AG04450 (cell line): ENCODE data around the gene CSTPP1. TPM values are rescaled to one million over a fixed set of nuclear protein-coding genes. Genes with fewer than 3 reads are reported as not detected.

Experiments
- CTCF ChIA-PET: fragments of 300-600, 350-600 bp; formaldehyde crosslinking; extraction: SDS; loops from one replicate; lab custom pipeline; 2022; ENCODE audit warnings: antibody characterized with exemption, inconsistent platforms; lab: Charles Lee
- POLR2A ChIA-PET: fragments of 350-600 bp; formaldehyde crosslinking; extraction: SDS; loops from one replicate; lab custom pipeline; 2021; ENCODE audit warnings: antibody characterized with exemption, inconsistent platforms; lab: Yijun Ruan, JAX
- DNase-seq: peaks from one replicate; pipeline ENCODE4 v3.0.0-alpha.2; 2011; ENCODE audit warnings: low read depth, low spot score
- H3K27ac ChIP-seq: one replicate; pipeline ENCODE4 v1.5.1; 2012; ENCODE audit warnings: low read depth, low read length, control low read depth
- H3K27me3 ChIP-seq: one replicate; pipeline ENCODE4 v1.6.0; 2012; ENCODE audit warnings: low read length; ENCODE audit not compliant: control insufficient read depth, insufficient read depth
- H3K4me3 ChIP-seq: 2 replicates; pipeline ENCODE4 v1.5.1; 2011; ENCODE audit warnings: mild to moderate bottlenecking, low read depth, low read length, control low read depth
- H3K9me3 ChIP-seq: 2 replicates; pipeline ENCODE4 v1.5.1; 2012; ENCODE audit warnings: low read length; ENCODE audit not compliant: control insufficient read depth, insufficient read depth
- polyA plus RNA-seq: library from polyadenylated mRNA; depleted of rRNA; stranded (reverse); fragments of >200 nt; gene quantifications from 2 replicates; pipeline ENCODE4 v1.2.3, GENCODE V29; 2011
- TF ChIP-seq, protein P1 (sequence below): IDR thresholded peaks from 2 replicates; pipeline ENCODE4 v1.5.1; 2011; ENCODE audit warnings: low read depth, low read length, control low read depth, inconsistent platforms

Gene CSTPP1
- polyA plus RNA-seq, 1 experiment = 30.2 TPM

DNA sequence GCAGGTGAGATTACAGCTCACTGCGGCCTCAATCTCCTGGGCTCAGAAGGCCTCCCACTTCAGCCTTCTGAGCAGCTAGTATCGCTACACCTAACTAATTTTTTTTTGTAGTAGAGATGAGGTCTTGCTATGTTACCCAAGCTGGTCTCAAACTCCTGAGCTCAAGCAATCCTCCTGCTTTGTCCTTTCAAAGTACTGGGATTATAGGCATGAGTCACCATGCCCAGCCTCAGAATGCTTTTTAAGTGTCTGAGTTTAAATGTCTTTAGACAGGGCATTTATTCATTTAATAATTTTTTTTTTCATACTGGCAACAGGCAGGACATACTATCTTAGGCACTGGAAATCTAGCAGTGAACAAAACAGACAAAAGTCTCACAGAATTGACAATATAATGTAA, 45.9 kb upstream of the CSTPP1 start:
- POLR2A ChIA-PET = no interaction called here

DNA sequence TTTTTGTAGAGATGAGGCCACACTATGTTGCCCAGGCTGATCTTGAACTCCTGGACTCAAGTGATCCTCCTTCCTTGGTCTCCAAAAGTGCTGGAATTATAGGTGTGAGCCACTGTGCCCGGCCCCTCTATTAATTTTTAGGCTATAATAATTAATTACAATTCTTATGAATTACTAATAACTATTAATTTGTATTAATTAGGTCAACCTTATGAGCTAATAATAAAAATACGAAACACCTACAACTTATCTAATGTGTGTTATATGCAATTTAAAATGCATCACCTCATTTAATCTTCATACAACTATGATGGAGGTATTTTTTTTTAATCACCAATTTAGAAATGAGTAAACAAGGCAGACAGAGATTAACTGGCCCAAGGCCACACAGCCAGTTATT, 44.5 kb upstream of the CSTPP1 start:
- ChIA-PET POLR2A (no interaction called here), CTCF (interaction anchor here (0.6 to 7.4 kb wide), 5 partner anchors 12 to 269 kb away, joined by 3 to 73 read pairs (median 4); no protein-coding TSS in a partner anchor)
- TF ChIP-seq, protein P1, sequence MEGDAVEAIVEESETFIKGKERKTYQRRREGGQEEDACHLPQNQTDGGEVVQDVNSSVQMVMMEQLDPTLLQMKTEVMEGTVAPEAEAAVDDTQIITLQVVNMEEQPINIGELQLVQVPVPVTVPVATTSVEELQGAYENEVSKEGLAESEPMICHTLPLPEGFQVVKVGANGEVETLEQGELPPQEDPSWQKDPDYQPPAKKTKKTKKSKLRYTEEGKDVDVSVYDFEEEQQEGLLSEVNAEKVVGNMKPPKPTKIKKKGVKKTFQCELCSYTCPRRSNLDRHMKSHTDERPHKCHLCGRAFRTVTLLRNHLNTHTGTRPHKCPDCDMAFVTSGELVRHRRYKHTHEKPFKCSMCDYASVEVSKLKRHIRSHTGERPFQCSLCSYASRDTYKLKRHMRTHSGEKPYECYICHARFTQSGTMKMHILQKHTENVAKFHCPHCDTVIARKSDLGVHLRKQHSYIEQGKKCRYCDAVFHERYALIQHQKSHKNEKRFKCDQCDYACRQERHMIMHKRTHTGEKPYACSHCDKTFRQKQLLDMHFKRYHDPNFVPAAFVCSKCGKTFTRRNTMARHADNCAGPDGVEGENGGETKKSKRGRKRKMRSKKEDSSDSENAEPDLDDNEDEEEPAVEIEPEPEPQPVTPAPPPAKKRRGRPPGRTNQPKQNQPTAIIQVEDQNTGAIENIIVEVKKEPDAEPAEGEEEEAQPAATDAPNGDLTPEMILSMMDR = no peak
- no peak overlapping the region for H3K27ac ChIP-seq
- H3K27me3 ChIP-seq = no peaks in the 10 kb centered on the region
- H3K9me3 ChIP-seq = no peaks in the 10 kb centered on the region
- H3K4me3 ChIP-seq = no peak overlapping the region
- no peak for DNase-seq

More for the DNA sequence above, 45.9 kb upstream of the CSTPP1 start:
- no peaks in the 10 kb centered on the region for H3K27me3 ChIP-seq
- CTCF ChIA-PET = interaction anchor here (0.5 to 7.4 kb wide), 4 partner anchors 15 to 272 kb away, joined by 3 to 73 read pairs (median 4); no protein-coding TSS in a partner anchor
- H3K9me3 ChIP-seq = no peaks in the 10 kb centered on the region
- no peak overlapping the region for H3K4me3 ChIP-seq
- DNase-seq = no peak
- TF ChIP-seq, protein P1 = no peak
- no peak overlapping the region for H3K27ac ChIP-seq

DNA sequence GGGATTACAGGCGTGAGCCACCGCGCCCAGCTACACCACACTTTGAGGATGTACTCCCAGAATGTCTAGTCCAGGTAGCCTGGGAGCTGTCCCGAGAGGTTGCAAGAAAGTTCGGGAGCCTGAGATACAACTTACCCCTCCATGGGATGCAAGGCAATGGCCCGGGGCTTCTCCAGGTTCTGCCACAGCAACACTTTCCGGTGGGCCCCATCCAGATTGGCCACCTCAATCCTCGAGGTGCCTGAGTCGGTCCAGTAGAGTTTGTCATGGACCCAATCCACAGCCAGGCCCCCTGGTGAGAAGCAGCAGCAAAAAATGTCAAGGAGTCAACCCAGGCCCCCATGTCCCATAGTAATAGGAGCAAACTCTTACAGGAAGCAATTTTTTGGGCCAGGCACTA, 43.7 kb upstream of the CSTPP1 start:
- Histone ChIP-seq H3K27me3 (no peaks in the 10 kb centered on the region), H3K9me3 (no peaks in the 10 kb centered on the region), H3K27ac (no peak overlapping the region), H3K4me3 (no peak overlapping the region)
- CTCF ChIA-PET = interaction anchor here (1.0 to 7.4 kb wide), 2 partner anchors 11 to 260 kb away, joined by 3 to 73 read pairs; no protein-coding TSS in a partner anchor
- POLR2A ChIA-PET = no interaction called here
- TF ChIP-seq, protein P1 = no peak
- DNase-seq = no peak

DNA sequence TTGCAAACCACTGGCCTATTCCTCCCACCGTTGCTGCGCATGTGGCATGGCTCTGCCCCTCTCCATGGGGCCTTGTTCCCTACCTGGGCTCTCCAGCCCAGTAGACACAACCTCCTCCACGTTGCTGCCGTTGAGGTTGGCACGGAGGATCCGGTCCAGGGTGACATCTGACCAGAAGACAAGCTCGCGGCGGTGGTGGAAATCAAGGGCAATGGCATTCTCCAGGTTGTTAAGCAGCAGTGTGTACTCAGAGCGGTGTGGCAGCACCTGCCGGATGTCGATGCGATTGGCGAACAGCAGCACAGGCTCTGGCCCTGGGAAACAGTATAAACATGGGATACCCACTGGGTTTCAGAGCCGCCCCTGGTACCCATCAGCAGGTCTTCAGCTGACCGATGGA, 42.1 kb upstream of the CSTPP1 start:
- no peak for DNase-seq
- CTCF ChIA-PET = interaction anchor here (0.6 to 7.4 kb wide), 2 partner anchors 11 to 258 kb away, joined by 5 to 73 read pairs; no protein-coding TSS in a partner anchor
- H3K4me3 ChIP-seq = no peak overlapping the region
- TF ChIP-seq, protein P1 = no peak
- H3K27me3 ChIP-seq = no peaks in the 10 kb centered on the region
- H3K9me3 ChIP-seq = no peaks in the 10 kb centered on the region
- POLR2A ChIA-PET = no interaction called here
- H3K27ac ChIP-seq = peak overlapping the region; percentile 21

DNA sequence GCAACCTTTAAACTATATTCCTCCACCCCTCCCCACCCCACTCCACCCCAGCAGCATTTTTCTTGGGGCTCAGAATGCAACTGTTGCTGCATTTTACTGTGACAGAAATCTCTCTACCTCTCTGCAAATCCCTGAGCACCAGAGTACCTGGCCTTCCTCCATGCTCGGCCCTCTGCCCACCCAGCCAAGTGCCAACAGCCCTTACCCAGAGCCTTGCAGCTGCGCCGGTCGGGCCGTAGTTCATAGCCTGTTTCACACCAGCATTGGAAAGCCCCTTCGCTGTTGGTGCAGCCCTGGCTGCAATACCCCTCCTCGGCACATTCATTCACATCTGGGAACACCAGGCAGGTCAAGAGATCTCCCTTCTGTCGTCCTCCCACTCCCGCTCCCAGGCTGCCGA, 41.6 kb upstream of the CSTPP1 start:
- Histone ChIP-seq H3K4me3 (no peak overlapping the region), H3K9me3 (no peaks in the 10 kb centered on the region), H3K27me3 (no peaks in the 10 kb centered on the region), H3K27ac (no peak overlapping the region)
- no peak for DNase-seq
- POLR2A ChIA-PET = no interaction called here
- CTCF ChIA-PET = interaction anchor here (7.4 kb wide), 1 partner anchor 258 kb away, joined by 73 read pairs; no protein-coding TSS in a partner anchor
- TF ChIP-seq, protein P1 = no peak
